Rectal smooth muscle tissue (tissue), 1 donor: ENCODE data around the gene ATP10D.

ENCODE experiments used
- H3K27ac ChIP-seq: one replicate; pipeline ENCODE4 v1.7.0; 2013; ENCODE audit warnings: low read depth, low read length, inconsistent platforms
- H3K27me3 ChIP-seq: one replicate; pipeline ENCODE4 v1.7.0; 2013; ENCODE audit warnings: low read length; ENCODE audit not compliant: control insufficient read depth, insufficient read depth
- H3K36me3 ChIP-seq: one replicate; pipeline ENCODE4 v1.7.0; 2013; ENCODE audit warnings: low read length; ENCODE audit not compliant: control insufficient read depth, insufficient read depth
- H3K4me1 ChIP-seq: one replicate; pipeline ENCODE4 v1.7.0; 2013; ENCODE audit warnings: low read length; ENCODE audit not compliant: control insufficient read depth, insufficient read depth
- H3K4me3 ChIP-seq: one replicate; pipeline ENCODE4 v1.7.0; 2013; ENCODE audit warnings: low read length
- H3K9ac ChIP-seq: one replicate; pipeline ENCODE4 v1.7.0; 2013; ENCODE audit warnings: low read length

ATP10D gene

GRCh38 chr4:47619691-47620090 lies 134.6 kb downstream of the ATP10D start:
- H3K27me3 ChIP-seq: no peaks in the 10 kb centered on the region
- no peak overlapping the region for H3K9ac ChIP-seq
- no peaks in the 10 kb centered on the region for H3K4me1 ChIP-seq
- H3K36me3 ChIP-seq: no peaks in the 10 kb centered on the region
- no peak overlapping the region for H3K4me3 ChIP-seq
- no peak overlapping the region for H3K27ac ChIP-seq

DNA sequence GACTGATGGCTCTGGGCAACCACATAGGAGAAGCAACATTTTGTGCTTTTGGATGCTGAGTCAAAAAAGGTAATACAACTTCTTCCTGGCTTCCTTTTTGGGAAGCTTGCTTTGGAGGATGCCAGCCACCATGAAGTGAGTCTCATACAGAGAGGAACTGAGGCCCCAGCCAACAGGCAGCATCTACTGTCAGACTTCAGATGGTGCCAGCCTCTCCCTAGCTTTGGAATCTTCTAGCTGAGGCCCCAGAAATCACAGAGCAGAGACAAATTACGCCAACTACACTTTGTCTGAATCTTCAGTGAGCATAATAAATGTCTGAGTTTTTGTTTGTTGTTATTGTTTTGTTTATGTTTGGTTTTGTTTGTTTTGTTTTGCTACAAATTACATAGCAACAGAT lies 136.1 kb downstream of the ATP10D start:
- H3K9ac ChIP-seq: no peak overlapping the region
- no peaks in the 10 kb centered on the region for H3K27me3 ChIP-seq
- H3K4me3 ChIP-seq: no peak overlapping the region
- no peaks in the 10 kb centered on the region for H3K36me3 ChIP-seq
- H3K27ac ChIP-seq: no peak overlapping the region
- H3K4me1 ChIP-seq: no peaks in the 10 kb centered on the region

- H3K4me1 ChIP-seq: no peaks in the 10 kb centered on the region
- H3K9ac ChIP-seq: no peak overlapping the region
- H3K36me3 ChIP-seq: no peaks in the 10 kb centered on the region
- H3K4me3 ChIP-seq: no peak overlapping the region
- H3K27me3 ChIP-seq: no peaks in the 10 kb centered on the region
- H3K27ac ChIP-seq: no peak overlapping the region
Observed at GRCh38 chr4:47624031-47624441, 139.0 kb downstream of the ATP10D start.

DNA sequence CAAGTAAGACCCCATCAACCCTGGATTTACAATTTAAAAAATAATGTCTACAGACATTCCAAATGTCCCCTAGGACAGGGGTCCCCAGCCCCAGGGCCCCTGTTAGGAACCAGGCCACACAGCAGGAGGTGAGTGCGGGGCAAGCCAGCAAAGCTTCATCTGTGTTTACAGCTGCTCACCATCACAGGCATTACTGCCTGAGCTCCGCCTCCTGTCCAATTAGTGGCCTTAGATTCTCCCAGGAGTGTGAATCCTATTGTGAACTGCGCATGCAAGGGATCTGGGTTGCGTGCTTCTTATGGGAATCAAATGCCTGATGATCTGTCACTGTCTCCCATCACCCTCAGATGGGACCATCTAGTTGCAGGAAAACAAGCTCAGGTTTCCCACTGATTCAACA lies 146.1 kb downstream of the ATP10D start:
- no peak overlapping the region for H3K9ac ChIP-seq
- H3K4me3 ChIP-seq: no peak overlapping the region
- no peak overlapping the region for H3K27ac ChIP-seq
- H3K36me3 ChIP-seq: no peaks in the 10 kb centered on the region
- no peaks in the 10 kb centered on the region for H3K4me1 ChIP-seq
- no peaks in the 10 kb centered on the region for H3K27me3 ChIP-seq

- Histone ChIP-seq H3K36me3 (no peaks in the 10 kb centered on the region), H3K27ac (no peak overlapping the region), H3K27me3 (no peaks in the 10 kb centered on the region), H3K4me3 (no peak overlapping the region), H3K4me1 (no peaks in the 10 kb centered on the region), H3K9ac (no peak overlapping the region)
Observed at GRCh38 chr4:47639531-47639930, 154.5 kb downstream of the ATP10D start.

- Histone ChIP-seq H3K4me3 (no peak overlapping the region), H3K27ac (no peak overlapping the region), H3K4me1 (no peaks in the 10 kb centered on the region), H3K27me3 (no peaks in the 10 kb centered on the region), H3K9ac (no peak overlapping the region), H3K36me3 (no peaks in the 10 kb centered on the region)
Observed at GRCh38 chr4:47640911-47641310, 155.8 kb downstream of the ATP10D start.

DNA sequence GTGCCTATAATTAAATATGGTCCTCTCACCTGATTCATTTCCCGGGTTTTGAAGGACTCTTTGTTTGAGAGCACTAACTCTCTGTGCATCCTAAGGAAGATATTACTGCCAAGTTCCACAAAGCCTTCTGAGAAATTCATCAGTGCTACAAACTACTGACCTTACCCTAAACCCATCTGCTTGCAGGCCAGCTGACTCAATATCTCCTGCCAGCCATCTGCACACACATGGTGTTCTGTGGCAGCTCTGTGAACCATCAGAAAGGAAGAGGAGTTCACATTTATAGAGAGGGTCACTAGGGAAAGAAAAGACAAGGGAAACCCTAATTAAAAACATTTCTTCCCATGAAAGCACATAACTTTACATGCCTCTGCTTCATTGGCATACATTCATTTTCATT lies 156.7 kb downstream of the ATP10D start:
- Histone ChIP-seq H3K9ac (no peak overlapping the region), H3K27me3 (no peaks in the 10 kb centered on the region), H3K4me1 (no peaks in the 10 kb centered on the region), H3K4me3 (no peak overlapping the region), H3K36me3 (no peaks in the 10 kb centered on the region), H3K27ac (no peak overlapping the region)

GRCh38 chr4:47642191-47642830 lies 157.2 kb downstream of the ATP10D start:
- H3K4me1 ChIP-seq: no peaks in the 10 kb centered on the region
- no peaks in the 10 kb centered on the region for H3K27me3 ChIP-seq
- no peak overlapping the region for H3K27ac ChIP-seq

More at GRCh38 chr4:47642191-47642830, 157.2 kb downstream of the ATP10D start:
- Histone ChIP-seq H3K9ac (no peak overlapping the region), H3K4me3 (no peak overlapping the region), H3K36me3 (no peaks in the 10 kb centered on the region)
